Bronchial epithelial cell (primary cell): ENCODE results near the gene BMPR2. TPM values are rescaled to one million over a fixed set of nuclear protein-coding genes. Genes with fewer than 3 reads are reported as not detected.
"Not testable (repeated sequence)": the region's sequence is repeated elsewhere in the genome, so short reads cannot be mapped to it uniquely, and the experiment has no call there.

ENCODE experiments used
- DNase-seq: peaks from one replicate; pipeline ENCODE4 v3.0.0-alpha.2; 2010; ENCODE audit warnings: low read depth
- FAIRE-seq: peaks from 2 replicates; lab custom pipeline; 2011; peaks lifted over from hg19 to GRCh38; lab: Jason Lieb, UNC
- H3K27me3 ChIP-seq: 2 replicates; pipeline ENCODE4 v1.5.1; 2011; ENCODE audit warnings: low read length; ENCODE audit not compliant: control insufficient read depth, insufficient read depth
- H3K36me3 ChIP-seq: 2 replicates; pipeline ENCODE4 v1.5.1; 2011; ENCODE audit warnings: low read length; ENCODE audit not compliant: control insufficient read depth, insufficient read depth
- H3K4me3 ChIP-seq: 2 replicates; pipeline ENCODE4 v1.5.1; 2011; ENCODE audit warnings: mild to moderate bottlenecking, low read depth, low read length, control low read depth
- CTCF ChIP-seq: IDR thresholded peaks from 2 replicates; pipeline ENCODE4 v1.5.1; 2011; ENCODE audit warnings: mild to moderate bottlenecking, moderate library complexity, low read length, control low read depth, inconsistent platforms; ENCODE audit not compliant: insufficient read depth, severe bottlenecking
- total RNA-seq: library from RNA; depleted of rRNA; stranded (reverse); fragments of >200 nt; gene quantifications from 2 replicates; pipeline ENCODE4 v1.2.1, GENCODE V29; 2014

BMPR2 gene
- total RNA-seq, 1 donor from 2014 or later = 6.3 TPM

GRCh38 chr2:202432776-202433175, 56.6 kb downstream of the BMPR2 start:
- FAIRE-seq (no peak), DNase-seq (no peak)
- TF ChIP-seq CTCF = no peak
- Histone ChIP-seq H3K4me3 (no peak overlapping the region), H3K36me3 (no peaks in the 10 kb centered on the region), H3K27me3 (no peaks in the 10 kb centered on the region)

DNA sequence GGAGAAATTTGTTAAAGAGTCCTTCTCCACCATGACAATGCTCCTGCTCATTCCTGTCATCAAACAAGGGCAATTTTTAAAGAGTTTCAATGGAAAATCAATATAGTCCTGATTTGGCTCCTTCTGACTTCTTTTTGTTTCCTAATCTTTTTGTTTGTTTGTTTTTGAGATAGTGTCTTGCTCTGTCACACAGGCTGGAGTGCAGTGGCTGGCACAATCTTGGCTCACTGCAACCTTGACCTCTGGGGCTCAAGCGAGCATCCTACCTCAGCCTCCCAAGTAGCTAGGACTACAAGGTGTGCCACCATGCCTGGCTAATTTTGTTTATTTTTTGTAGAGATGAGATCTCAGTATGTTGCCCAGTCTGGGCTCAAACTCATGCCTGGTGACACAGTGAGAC, 58.3 kb downstream of the BMPR2 start:
- Histone ChIP-seq H3K27me3 (no peaks in the 10 kb centered on the region), H3K36me3 (no peaks in the 10 kb centered on the region), H3K4me3 (no peak overlapping the region)
- DNase-seq (no peak), FAIRE-seq (no peak)
- no peak for TF ChIP-seq CTCF

GRCh38 chr2:202436626-202437025, 60.5 kb downstream of the BMPR2 start:
- Histone ChIP-seq H3K36me3 (no peaks in the 10 kb centered on the region), H3K4me3 (no peak overlapping the region), H3K27me3 (no peaks in the 10 kb centered on the region)
- TF ChIP-seq CTCF = no peak
- DNase-seq (no peak), FAIRE-seq (no peak)

DNA sequence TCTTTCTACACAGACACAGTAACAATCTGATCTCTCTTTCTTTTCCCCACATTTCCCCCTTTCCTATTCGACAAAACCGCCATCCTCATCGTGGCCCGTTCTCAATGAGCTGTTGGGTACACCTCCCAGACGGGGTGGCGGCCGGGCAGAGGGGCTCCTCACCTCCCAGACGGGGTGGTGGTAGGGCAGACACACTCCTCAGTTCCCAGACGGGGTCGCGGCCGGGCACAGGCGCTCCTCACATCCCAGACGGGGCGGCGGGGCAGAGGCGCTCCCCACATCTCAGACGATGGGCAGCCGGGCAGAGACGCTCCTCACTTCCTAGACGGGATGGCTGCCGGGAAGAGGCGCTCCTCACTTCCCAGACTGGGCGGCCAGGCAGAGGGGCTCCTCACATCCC, 64.0 kb downstream of the BMPR2 start:
- FAIRE-seq, DNase-seq, H3K4me3 ChIP-seq, H3K36me3 ChIP-seq, H3K27me3 ChIP-seq: not testable (repeated sequence)

GRCh38 chr2:202442882-202443281, 66.8 kb downstream of the BMPR2 start:
- no peak for TF ChIP-seq CTCF
- DNase-seq (no peak), FAIRE-seq (no peak)
- H3K27me3 ChIP-seq = no peaks in the 10 kb centered on the region
- no peak overlapping the region for H3K4me3 ChIP-seq
- H3K36me3 ChIP-seq = no peaks in the 10 kb centered on the region

DNA sequence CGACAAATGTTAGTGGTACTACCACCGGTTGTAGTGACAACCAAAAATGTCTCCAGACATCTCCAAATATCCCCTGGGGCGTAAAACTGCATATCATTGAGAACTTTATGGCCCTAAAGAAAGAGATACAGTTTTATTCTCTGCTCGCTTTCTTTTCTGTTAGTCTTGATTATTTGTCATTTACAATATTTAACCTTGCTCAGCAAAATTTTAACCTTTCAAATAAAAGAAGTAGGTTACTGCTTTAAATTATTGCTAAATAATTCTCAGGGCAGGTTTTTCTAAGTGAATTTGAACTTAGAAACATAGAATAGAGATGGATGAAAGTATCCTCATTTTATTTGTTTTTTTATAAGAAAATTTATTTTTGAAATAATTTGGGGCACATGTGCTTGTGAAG, 67.9 kb downstream of the BMPR2 start:
- FAIRE-seq (no peak), DNase-seq (no peak)
- H3K27me3 ChIP-seq = no peaks in the 10 kb centered on the region
- H3K4me3 ChIP-seq = no peak overlapping the region
- H3K36me3 ChIP-seq = no peaks in the 10 kb centered on the region
- no peak for TF ChIP-seq CTCF

GRCh38 chr2:202449344-202449743, 73.2 kb downstream of the BMPR2 start:
- Histone ChIP-seq H3K36me3 (no peaks in the 10 kb centered on the region), H3K4me3 (no peak overlapping the region), H3K27me3 (no peaks in the 10 kb centered on the region)
- DNase-seq = no peak
- TF ChIP-seq CTCF = no peak
- FAIRE-seq = no peak
